HepG2 (cell line): Measurements from ENCODE around the gene COX7A2L.

Experiments
- SETDB1 ChIP-seq: sonication (generic); formaldehyde crosslinking; IDR thresholded peaks from 2 replicates; pipeline ENCODE4 v1.5.1; 2020; ENCODE audit warnings: missing genetic modification reagents, mild to moderate bottlenecking, borderline replicate concordance
- ZNF558 ChIP-seq: sonication (generic); formaldehyde crosslinking; IDR thresholded peaks from 2 replicates; pipeline ENCODE4 v1.9.0; 2022; ENCODE audit warnings: mild to moderate bottlenecking, missing genetic modification reagents, borderline replicate concordance
- TF ChIP-seq, protein P1 (sequence below): sonication (generic); formaldehyde crosslinking; IDR thresholded peaks from 2 replicates; pipeline ENCODE4 v1.4.0; 2020; ENCODE audit warnings: missing genetic modification reagents, borderline replicate concordance
- TF ChIP-seq, protein P2 (sequence below): IDR thresholded peaks from 2 replicates; pipeline ENCODE4 v1.6.1; 2016

DNA sequence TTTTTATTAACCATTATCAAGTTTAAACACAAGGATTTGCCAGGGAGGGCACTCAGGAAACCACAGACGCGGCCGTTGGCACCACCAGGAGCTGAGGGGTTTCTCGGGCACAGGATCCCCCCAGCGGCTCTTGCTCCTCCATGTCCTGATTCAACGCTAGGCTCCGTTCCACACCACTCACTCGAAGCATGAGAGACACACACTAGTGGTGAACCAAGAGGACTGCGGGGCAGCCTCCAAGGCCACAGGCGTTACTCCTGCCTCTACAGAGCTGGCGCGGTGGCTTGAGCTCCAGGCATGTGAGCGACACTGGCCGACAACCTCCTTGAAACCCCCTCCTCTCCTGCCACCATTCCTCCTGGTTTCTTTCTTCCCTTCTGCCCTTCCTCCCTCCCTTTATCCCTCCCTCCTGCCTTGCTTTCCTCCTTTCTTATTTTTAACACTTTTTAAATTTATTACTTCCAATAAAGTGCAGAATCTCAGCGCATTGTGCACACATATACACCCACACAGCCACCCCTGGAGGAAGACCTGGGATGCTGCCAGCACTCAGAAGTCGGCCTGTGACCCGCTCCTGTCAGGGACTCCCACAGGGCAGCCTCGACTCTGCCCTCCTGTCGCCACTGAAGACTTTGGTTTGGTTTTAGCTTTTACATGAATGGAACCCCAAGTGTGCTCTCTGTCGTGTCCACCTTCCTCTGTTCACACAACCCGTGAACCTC lies 21.7 kb downstream of the COX7A2L start:
- no peak for TF ChIP-seq ZNF558 (CRISPR knock-in tag)
- TF ChIP-seq, protein P1, sequence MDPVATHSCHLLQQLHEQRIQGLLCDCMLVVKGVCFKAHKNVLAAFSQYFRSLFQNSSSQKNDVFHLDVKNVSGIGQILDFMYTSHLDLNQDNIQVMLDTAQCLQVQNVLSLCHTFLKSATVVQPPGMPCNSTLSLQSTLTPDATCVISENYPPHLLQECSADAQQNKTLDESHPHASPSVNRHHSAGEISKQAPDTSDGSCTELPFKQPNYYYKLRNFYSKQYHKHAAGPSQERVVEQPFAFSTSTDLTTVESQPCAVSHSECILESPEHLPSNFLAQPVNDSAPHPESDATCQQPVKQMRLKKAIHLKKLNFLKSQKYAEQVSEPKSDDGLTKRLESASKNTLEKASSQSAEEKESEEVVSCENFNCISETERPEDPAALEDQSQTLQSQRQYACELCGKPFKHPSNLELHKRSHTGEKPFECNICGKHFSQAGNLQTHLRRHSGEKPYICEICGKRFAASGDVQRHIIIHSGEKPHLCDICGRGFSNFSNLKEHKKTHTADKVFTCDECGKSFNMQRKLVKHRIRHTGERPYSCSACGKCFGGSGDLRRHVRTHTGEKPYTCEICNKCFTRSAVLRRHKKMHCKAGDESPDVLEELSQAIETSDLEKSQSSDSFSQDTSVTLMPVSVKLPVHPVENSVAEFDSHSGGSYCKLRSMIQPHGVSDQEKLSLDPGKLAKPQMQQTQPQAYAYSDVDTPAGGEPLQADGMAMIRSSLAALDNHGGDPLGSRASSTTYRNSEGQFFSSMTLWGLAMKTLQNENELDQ = no peak
- TF ChIP-seq SETDB1 = no peak
- TF ChIP-seq, protein P2, sequence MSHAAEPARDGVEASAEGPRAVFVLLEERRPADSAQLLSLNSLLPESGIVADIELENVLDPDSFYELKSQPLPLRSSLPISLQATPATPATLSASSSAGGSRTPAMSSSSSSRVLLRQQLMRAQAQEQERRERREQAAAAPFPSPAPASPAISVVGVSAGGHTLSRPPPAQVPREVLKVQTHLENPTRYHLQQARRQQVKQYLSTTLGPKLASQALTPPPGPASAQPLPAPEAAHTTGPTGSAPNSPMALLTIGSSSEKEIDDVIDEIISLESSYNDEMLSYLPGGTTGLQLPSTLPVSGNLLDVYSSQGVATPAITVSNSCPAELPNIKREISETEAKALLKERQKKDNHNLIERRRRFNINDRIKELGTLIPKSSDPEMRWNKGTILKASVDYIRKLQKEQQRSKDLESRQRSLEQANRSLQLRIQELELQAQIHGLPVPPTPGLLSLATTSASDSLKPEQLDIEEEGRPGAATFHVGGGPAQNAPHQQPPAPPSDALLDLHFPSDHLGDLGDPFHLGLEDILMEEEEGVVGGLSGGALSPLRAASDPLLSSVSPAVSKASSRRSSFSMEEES (CRISPR knock-in tag) = no peak
